NCI-H82 (cell line): ENCODE results near the gene DEFB113.
"Not testable (repeated sequence)": the region's sequence is repeated elsewhere in the genome, so short reads cannot be mapped to it uniquely, and the experiment has no call there.

ENCODE experiments used
- DNase-seq: peaks from one replicate; lab custom pipeline; 2025; lab: John Stamatoyannopoulos, UW

Gene DEFB113

GRCh38 chr6:49969605-49970004, at the start of gene DEFB113:
TSS of gene DEFB113 (minus strand) at chr6:49969625. CDS start at chr6:49969625, 0 bp downstream.
- no peak for DNase-seq

GRCh38 chr6:50007819-50008218, 38.4 kb upstream of the DEFB113 start:
- no peak for DNase-seq

- DNase-seq = no peak
These were observed 33.7 kb upstream of the DEFB113 start for GRCh38 chr6:50003139-50003538.

GRCh38 chr6:49995278-49995677, 25.9 kb upstream of the DEFB113 start:
- DNase-seq = no peak

- no peak for DNase-seq
These were observed 19.5 kb upstream of the DEFB113 start for GRCh38 chr6:49988900-49989299.

GRCh38 chr6:49987749-49988148, 18.3 kb upstream of the DEFB113 start:
- no peak for DNase-seq

GRCh38 chr6:49986551-49986950, 17.1 kb upstream of the DEFB113 start:
- DNase-seq = no peak

- no peak for DNase-seq
These were observed 12.6 kb upstream of the DEFB113 start for GRCh38 chr6:49982046-49982445.

GRCh38 chr6:49980898-49981297, 11.5 kb upstream of the DEFB113 start:
- no peak for DNase-seq

- DNase-seq = no peak
These were observed 10.2 kb upstream of the DEFB113 start for GRCh38 chr6:49979584-49979983.

GRCh38 chr6:49978332-49979226, 9.2 kb upstream of the DEFB113 start:
- DNase-seq = no peak

GRCh38 chr6:49966823-49967222, 2.6 kb downstream of the DEFB113 start:
- no peak for DNase-seq

GRCh38 chr6:49966334-49966733, 3.1 kb downstream of the DEFB113 start:
- no peak for DNase-seq

- DNase-seq = no peak
These were observed 5.4 kb downstream of the DEFB113 start, which contains the start of gene DEFB114 for GRCh38 chr6:49964064-49964463. TSS of gene DEFB114 (minus strand) at chr6:49964164. CDS start at chr6:49964105, 59 bp downstream.

GRCh38 chr6:49958180-49958579, 11.2 kb downstream of the DEFB113 start:
- DNase-seq = no peak

- DNase-seq = no peak
These were observed 13.6 kb downstream of the DEFB113 start for GRCh38 chr6:49955847-49956246.

GRCh38 chr6:49951926-49952325, 17.5 kb downstream of the DEFB113 start:
- DNase-seq = no peak

GRCh38 chr6:49950415-49950751, 19.0 kb downstream of the DEFB113 start:
- no peak for DNase-seq

GRCh38 chr6:49949062-49949461, 20.4 kb downstream of the DEFB113 start:
- DNase-seq = no peak

GRCh38 chr6:49946835-49947234, 22.6 kb downstream of the DEFB113 start:
- no peak for DNase-seq

GRCh38 chr6:49944068-49944467, 25.4 kb downstream of the DEFB113 start:
- DNase-seq = not testable (repeated sequence)

- DNase-seq = no peak
These were observed 29.4 kb downstream of the DEFB113 start for GRCh38 chr6:49939993-49940498.

GRCh38 chr6:49937811-49938210, 31.6 kb downstream of the DEFB113 start:
- no peak for DNase-seq

GRCh38 chr6:49937017-49937416, 32.4 kb downstream of the DEFB113 start:
- no peak for DNase-seq
